Astrocyte of the hippocampus (primary cell): ENCODE measurements around the gene PREX1.
A peak's percentile ranks its signal among the peaks of the same experiment; 100 is the strongest.
"Not testable (repeated sequence)": the region's sequence is repeated elsewhere in the genome, so short reads cannot be mapped to it uniquely, and the experiment has no call there.

ENCODE experiments used
- DNase-seq: peaks from one replicate; pipeline ENCODE4 v3.0.0; 2011; ENCODE audit warnings: low read depth, low spot score

Gene PREX1

GRCh38 chr20:48827855-48828733, at the start of gene PREX1:
Gene PREX1 (minus strand): TSS chr20:48827999. CDS start chr20:48827860, 139 bp downstream.
- DNase-seq, result peak; percentile 95

GRCh38 chr20:48877304-48877703, 49.5 kb upstream of the PREX1 start:
- no peak for DNase-seq

- no peak for DNase-seq
Observed at GRCh38 chr20:48875914-48876240, 48.1 kb upstream of the PREX1 start.

- no peak for DNase-seq
Observed at GRCh38 chr20:48875233-48875913, 47.6 kb upstream of the PREX1 start.

- not testable (repeated sequence) for DNase-seq
Observed at GRCh38 chr20:48869442-48869841, 41.6 kb upstream of the PREX1 start.

GRCh38 chr20:48866936-48867335, 39.1 kb upstream of the PREX1 start:
- no peak for DNase-seq

GRCh38 chr20:48864738-48865318, 37.0 kb upstream of the PREX1 start:
- DNase-seq, result no peak

- no peak for DNase-seq
Observed at GRCh38 chr20:48864254-48864653, 36.5 kb upstream of the PREX1 start.

- no peak for DNase-seq
Observed at GRCh38 chr20:48862279-48862678, 34.5 kb upstream of the PREX1 start.

GRCh38 chr20:48861444-48861843, 33.6 kb upstream of the PREX1 start:
- no peak for DNase-seq

- DNase-seq, result no peak
Observed at GRCh38 chr20:48858075-48858790, 30.4 kb upstream of the PREX1 start.

- no peak for DNase-seq
Observed at GRCh38 chr20:48856130-48856529, 28.3 kb upstream of the PREX1 start.

GRCh38 chr20:48855046-48855445, 27.2 kb upstream of the PREX1 start:
- no peak for DNase-seq

GRCh38 chr20:48852609-48853008, 24.8 kb upstream of the PREX1 start:
- no peak for DNase-seq

- DNase-seq, result no peak
Observed at GRCh38 chr20:48851579-48851978, 23.8 kb upstream of the PREX1 start.

- no peak for DNase-seq
Observed at GRCh38 chr20:48850977-48851299, 23.1 kb upstream of the PREX1 start.

GRCh38 chr20:48850257-48850976, 22.6 kb upstream of the PREX1 start:
- no peak for DNase-seq

- no peak for DNase-seq
Observed at GRCh38 chr20:48849779-48850178, 22.0 kb upstream of the PREX1 start.

GRCh38 chr20:48849299-48849698, 21.5 kb upstream of the PREX1 start:
- DNase-seq, result no peak

GRCh38 chr20:48847498-48848205, 19.9 kb upstream of the PREX1 start:
- no peak for DNase-seq
